Measurements from ENCODE around the gene RNF169. TPM values are rescaled to one million over a fixed set of nuclear protein-coding genes. Genes with fewer than 3 reads are reported as not detected.
"Not testable (repeated sequence)": the region's sequence is repeated elsewhere in the genome, so short reads cannot be mapped to it uniquely, and the experiment has no call there.

RNF169 gene
- total and polyA plus RNA-seq, 2 donors (not counting 1 experiment from before 2014, with no cell fraction given) = 6.7 to 28.4 TPM

- H3K27me3 Mint-ChIP-seq = no peaks in the 10 kb centered on the region
- H3K9me3 Mint-ChIP-seq (ENCODE audit: insufficient read depth) = no peaks in the 10 kb centered on the region
- Histone ChIP-seq H4K20me1 (ENCODE audit: control insufficient read depth, insufficient read depth, low read length, poor library complexity, severe bottlenecking) (peaks cover 6% of the 10 kb centered on the region), H3K27me3 (replicated peaks in 1 of 4; ENCODE audit: control extremely low read depth in 1 of 4, control insufficient read depth in 3 of 4, insufficient read depth in 4 of 4, low read length in 3 of 4) (no peaks in the 10 kb centered on the region), H2AFZ (ENCODE audit: insufficient read depth, low read depth, low read length, poor library complexity, severe bottlenecking) (peak overlapping the region; percentile 72), H3K4me3 (ENCODE audit: control extremely low read depth in 1 of 5, extremely low read depth in 1 of 5, insufficient read depth in 1 of 5, low read depth in 2 of 5, low read length in 4 of 5) (peak overlapping the region; percentile 47 to 81 (median 73)), H3K4me2 (replicated peaks; ENCODE audit: low read depth, low read length, poor library complexity, severe bottlenecking) (peak overlapping the region; percentile 94), H3K4me1 (ENCODE audit: control insufficient read depth in 2 of 2, insufficient read depth in 2 of 2, low read length in 2 of 2) (peaks cover 19 to 30% of the 10 kb centered on the region in 2 donors), H3K9ac (ENCODE audit: low read length) (peak overlapping the region; percentile 81), H3K9me3 (ENCODE audit: control extremely low read depth in 1 of 3, control insufficient read depth in 2 of 3, insufficient read depth in 1 of 3, low read length in 2 of 3) (no peaks in the 10 kb centered on the region), H3K27ac (ENCODE audit: low read length in 2 of 2) (no peak overlapping the region), H3K36me3 (replicated peaks in 1 of 2; ENCODE audit: control extremely low read depth in 1 of 2, control insufficient read depth in 1 of 2, extremely low read depth in 1 of 2, insufficient read depth in 2 of 2, low read length in 1 of 2) (no peaks in the 10 kb centered on the region), H3K79me2 (ENCODE audit: control insufficient read depth, insufficient read depth, low read length) (peaks cover 85% of the 10 kb centered on the region)
- H3K4me1 Mint-ChIP-seq = peaks cover 45% of the 10 kb centered on the region
- ChIA-PET POLR2A (interaction anchor here (0.7 kb wide), 1 partner anchor 23 kb away, joined by 7 read pairs; no protein-coding TSS in a partner anchor), CTCF (interaction anchor here (1.2 to 1.5 kb wide), 2 partner anchors 10 to 32 kb away, joined by 3 to 8 read pairs; no protein-coding TSS in a partner anchor)
- WGBS (ENCODE audit: insufficient coverage) = 60% methylated on average over 1 of the region's 2 CpGs
- peak overlapping the region; percentile 93 for H3K4me3 Mint-ChIP-seq
- TF ChIP-seq EZH2 (IDR thresholded peaks at IDR 0.05; ENCODE audit: borderline replicate concordance, insufficient read depth, low read depth, low read length, poor library complexity, severe bottlenecking) (no peak), CTCF (IDR thresholded peaks at IDR 0.05) (no peak)
- ATAC-seq (ENCODE audit: low read depth) = no peak
- H3K27ac Mint-ChIP-seq = peak overlapping the region; percentile 87
- intact Hi-C loops (cut with micrococcal nuclease) = loop anchor here (5.0 kb wide), 2 partner anchors 578 to 1153 kb away; partner anchors contain the start of genes C2CD3, FAM168A and PPME1
- DNase-seq = peak; percentile 12
These were observed 1.3 kb downstream of the RNF169 start for GRCh38 chr11:74749965-74750296.

- H3K9me3 Mint-ChIP-seq (ENCODE audit: insufficient read depth); H2AFZ ChIP-seq (ENCODE audit: insufficient read depth, low read depth, low read length, poor library complexity, severe bottlenecking); H3K27ac ChIP-seq (ENCODE audit: low read length in 2 of 2); H3K27ac Mint-ChIP-seq; H3K4me3 Mint-ChIP-seq; H3K9me3 ChIP-seq (ENCODE audit: control extremely low read depth in 1 of 3, control insufficient read depth in 2 of 3, insufficient read depth in 1 of 3, low read length in 2 of 3); H4K20me1 ChIP-seq (ENCODE audit: control insufficient read depth, insufficient read depth, low read length, poor library complexity, severe bottlenecking); H3K36me3 ChIP-seq (replicated peaks in 1 of 2; ENCODE audit: control extremely low read depth in 1 of 2, control insufficient read depth in 1 of 2, extremely low read depth in 1 of 2, insufficient read depth in 2 of 2, low read length in 1 of 2); intact Hi-C loops (cut with micrococcal nuclease); H3K9ac ChIP-seq (ENCODE audit: low read length); H3K27me3 Mint-ChIP-seq; H3K4me3 ChIP-seq (ENCODE audit: control extremely low read depth in 1 of 5, extremely low read depth in 1 of 5, insufficient read depth in 1 of 5, low read depth in 2 of 5, low read length in 4 of 5); DNase-seq; H3K27me3 ChIP-seq (replicated peaks in 1 of 4; ENCODE audit: control extremely low read depth in 1 of 4, control insufficient read depth in 3 of 4, insufficient read depth in 4 of 4, low read length in 3 of 4); ATAC-seq (ENCODE audit: low read depth): not testable (repeated sequence)
- Histone ChIP-seq H3K4me1 (ENCODE audit: control insufficient read depth in 2 of 2, insufficient read depth in 2 of 2, low read length in 2 of 2) (peaks cover 19 to 30% of the 10 kb centered on the region in 2 donors), H3K79me2 (ENCODE audit: control insufficient read depth, insufficient read depth, low read length) (peaks cover 87% of the 10 kb centered on the region), H3K4me2 (replicated peaks; ENCODE audit: low read depth, low read length, poor library complexity, severe bottlenecking) (peak overlapping the region; percentile 94)
- POLR2A ChIA-PET = interaction anchor here (0.7 kb wide), 1 partner anchor 26 kb away, joined by 5 read pairs; no protein-coding TSS in a partner anchor
- peaks cover 52% of the 10 kb centered on the region for H3K4me1 Mint-ChIP-seq
- CTCF ChIA-PET = interaction anchor here (1.5 kb wide), 1 partner anchor 11 kb away, joined by 8 read pairs; no protein-coding TSS in a partner anchor
- WGBS (ENCODE audit: insufficient coverage) = 95% methylated on average over 8 of the region's 14 CpGs
These were observed 1.9 kb downstream of the RNF169 start for GRCh38 chr11:74750598-74750997.
